Activated T-helper 1 cell treated with anti-CD3 and anti-CD28 coated beads, Interleukin-12 subunit alpha, Interleukin-12 subunit beta, Interleukin-2, Interleukin-4 antibody, amounts not matched to agents 30 ng/mL and 10 ng/mL and 1 ng/mL, durations not matched to agents 14 hours and 24 hours and 36 hours (primary cell): Measurements from ENCODE around the gene RNF103. TPM values are rescaled to one million over a fixed set of nuclear protein-coding genes. Genes with fewer than 3 reads are reported as not detected.
A peak's percentile ranks its signal among the peaks of the same experiment; 100 is the strongest.
"Not testable (repeated sequence)": the region's sequence is repeated elsewhere in the genome, so short reads cannot be mapped to it uniquely, and the experiment has no call there.

Experiments used
- DNase-seq: peaks from one replicate; pipeline ENCODE4 v3.0.0; 2021; ENCODE audit warnings: low spot score
- H3K27ac Mint-ChIP-seq: one replicate; pipeline ENCODE4 v1.8.0; 2021; ENCODE audit warnings: mild to moderate bottlenecking, mixed read lengths
- H3K27me3 Mint-ChIP-seq: one replicate; pipeline ENCODE4 v1.8.0; 2022; ENCODE audit warnings: mild to moderate bottlenecking, moderate library complexity, mixed read lengths; ENCODE audit not compliant: insufficient read depth
- H3K36me3 Mint-ChIP-seq: one replicate; pipeline ENCODE4 v1.8.0; 2021; ENCODE audit warnings: low read depth, mixed read lengths
- H3K4me1 Mint-ChIP-seq: one replicate; pipeline ENCODE4 v1.8.0; 2021; ENCODE audit warnings: low read depth, mixed read lengths
- H3K4me3 Mint-ChIP-seq: one replicate; pipeline ENCODE4 v1.8.0; 2021; ENCODE audit warnings: mild to moderate bottlenecking, moderate library complexity, mixed read lengths
- H3K9me3 Mint-ChIP-seq: one replicate; pipeline ENCODE4 v1.8.0; 2021; ENCODE audit warnings: mixed read lengths
- intact Hi-C: fragments of 100-400 bp; cut with micrococcal nuclease; formaldehyde crosslinking; loops from one replicate; pipeline ENCODE4 v1.15.1; 2024
- total RNA-seq: library from RNA; stranded (reverse); gene quantifications from 2 replicates; pipeline ENCODE4 v1.2.3, GENCODE V29; 2022

RNF103 gene
- total RNA-seq, 1 donor from 2014 or later: 14.3 TPM

- Mint-ChIP-seq H3K4me3 (no peak overlapping the region), H3K27ac (no peak overlapping the region), H3K9me3 (no peaks in the 10 kb centered on the region), H3K27me3 (no peaks in the 10 kb centered on the region), H3K36me3 (peaks cover 43% of the 10 kb centered on the region), H3K4me1 (peaks cover 51% of the 10 kb centered on the region)
- no peak for DNase-seq
- intact Hi-C loops: no loop called here
Observed at GRCh38 chr2:86617738-86618137, 5.9 kb downstream of the RNF103 start.

- no peaks in the 10 kb centered on the region for H3K9me3 Mint-ChIP-seq
- no peaks in the 10 kb centered on the region for H3K27me3 Mint-ChIP-seq
- no peak overlapping the region for H3K27ac Mint-ChIP-seq
- peaks cover 43% of the 10 kb centered on the region for H3K36me3 Mint-ChIP-seq
- intact Hi-C loops: no loop called here
- peaks cover 47% of the 10 kb centered on the region for H3K4me1 Mint-ChIP-seq
- DNase-seq: no peak
- no peak overlapping the region for H3K4me3 Mint-ChIP-seq
Observed at GRCh38 chr2:86617153-86617552, 6.5 kb downstream of the RNF103 start.

- intact Hi-C loops: no loop called here
- Mint-ChIP-seq H3K4me1 (peaks cover 45% of the 10 kb centered on the region), H3K4me3 (no peak overlapping the region), H3K9me3 (no peaks in the 10 kb centered on the region), H3K27me3 (no peaks in the 10 kb centered on the region), H3K27ac (no peak overlapping the region), H3K36me3 (peaks cover 46% of the 10 kb centered on the region)
- DNase-seq: no peak
Observed at GRCh38 chr2:86616502-86616901, 7.2 kb downstream of the RNF103 start.

- Mint-ChIP-seq H3K36me3 (peaks cover 55% of the 10 kb centered on the region), H3K27me3 (no peaks in the 10 kb centered on the region), H3K4me3 (no peak overlapping the region), H3K27ac (no peak overlapping the region), H3K9me3 (no peaks in the 10 kb centered on the region), H3K4me1 (peaks cover 44% of the 10 kb centered on the region)
- DNase-seq: no peak
- intact Hi-C loops: no loop called here
Observed at GRCh38 chr2:86615596-86615995, 8.1 kb downstream of the RNF103 start.

GRCh38 chr2:86613515-86613914 is 10.2 kb downstream of the RNF103 start:
- peaks cover 51% of the 10 kb centered on the region for H3K36me3 Mint-ChIP-seq
- peak overlapping the region; percentile 1 for H3K27ac Mint-ChIP-seq
- no peak for DNase-seq
- H3K9me3 Mint-ChIP-seq: no peaks in the 10 kb centered on the region
- H3K27me3 Mint-ChIP-seq: no peaks in the 10 kb centered on the region
- H3K4me1 Mint-ChIP-seq: peaks cover 26% of the 10 kb centered on the region
- intact Hi-C loops: no loop called here
- H3K4me3 Mint-ChIP-seq: no peak overlapping the region

- no peak overlapping the region for H3K27ac Mint-ChIP-seq
- intact Hi-C loops: no loop called here
- no peaks in the 10 kb centered on the region for H3K27me3 Mint-ChIP-seq
- peaks cover 38% of the 10 kb centered on the region for H3K36me3 Mint-ChIP-seq
- no peaks in the 10 kb centered on the region for H3K9me3 Mint-ChIP-seq
- no peak for DNase-seq
- no peak overlapping the region for H3K4me3 Mint-ChIP-seq
- H3K4me1 Mint-ChIP-seq: peaks cover 13% of the 10 kb centered on the region
Observed at GRCh38 chr2:86610871-86611270, 12.8 kb downstream of the RNF103 start.

- Mint-ChIP-seq H3K27me3 (no peaks in the 10 kb centered on the region), H3K4me1 (peaks cover 13% of the 10 kb centered on the region), H3K9me3 (no peaks in the 10 kb centered on the region), H3K36me3 (peaks cover 49% of the 10 kb centered on the region), H3K4me3 (no peak overlapping the region), H3K27ac (no peak overlapping the region)
- DNase-seq: no peak
- intact Hi-C loops: no loop called here
Observed at GRCh38 chr2:86608832-86609410, 14.7 kb downstream of the RNF103 start.

- no peak overlapping the region for H3K27ac Mint-ChIP-seq
- H3K9me3 Mint-ChIP-seq: no peaks in the 10 kb centered on the region
- H3K4me1 Mint-ChIP-seq: no peaks in the 10 kb centered on the region
- DNase-seq: no peak
- H3K4me3 Mint-ChIP-seq: no peak overlapping the region
- H3K27me3 Mint-ChIP-seq: no peaks in the 10 kb centered on the region
- peaks cover 32% of the 10 kb centered on the region for H3K36me3 Mint-ChIP-seq
- intact Hi-C loops: no loop called here
Observed at GRCh38 chr2:86603905-86604304, 19.8 kb downstream of the RNF103 start.

GRCh38 chr2:86598966-86599365 is 24.7 kb downstream of the RNF103 start:
- no peaks in the 10 kb centered on the region for H3K4me1 Mint-ChIP-seq
- H3K36me3 Mint-ChIP-seq: peaks cover 5% of the 10 kb centered on the region
- no peak overlapping the region for H3K4me3 Mint-ChIP-seq
- H3K27ac Mint-ChIP-seq: no peak overlapping the region
- no peaks in the 10 kb centered on the region for H3K9me3 Mint-ChIP-seq
- peaks cover 7% of the 10 kb centered on the region for H3K27me3 Mint-ChIP-seq
- intact Hi-C loops: no loop called here
- DNase-seq: no peak

GRCh38 chr2:86596118-86596517 is 27.5 kb downstream of the RNF103 start:
- Mint-ChIP-seq H3K4me3 (no peak overlapping the region), H3K27ac (no peak overlapping the region), H3K36me3 (no peaks in the 10 kb centered on the region), H3K9me3 (peaks cover 2% of the 10 kb centered on the region), H3K27me3 (peaks cover 12% of the 10 kb centered on the region), H3K4me1 (no peaks in the 10 kb centered on the region)
- no peak for DNase-seq
- intact Hi-C loops: no loop called here

GRCh38 chr2:86593266-86593665 is 30.4 kb downstream of the RNF103 start:
- Mint-ChIP-seq H3K36me3 (no peaks in the 10 kb centered on the region), H3K4me1 (no peaks in the 10 kb centered on the region)

GRCh38 chr2:86592547-86593230 is 31.0 kb downstream of the RNF103 start:
- Mint-ChIP-seq H3K4me1 (no peaks in the 10 kb centered on the region), H3K9me3 (peaks cover 9% of the 10 kb centered on the region), H3K27me3 (peaks cover 15% of the 10 kb centered on the region), H3K4me3 (no peak overlapping the region), H3K36me3 (no peaks in the 10 kb centered on the region), H3K27ac (no peak overlapping the region)
- no peak for DNase-seq
- intact Hi-C loops: no loop called here

More at GRCh38 chr2:86593266-86593665, 30.4 kb downstream of the RNF103 start:
- no peak for DNase-seq
- intact Hi-C loops: no loop called here
- peaks cover 15% of the 10 kb centered on the region for H3K27me3 Mint-ChIP-seq
- peaks cover 9% of the 10 kb centered on the region for H3K9me3 Mint-ChIP-seq
- no peak overlapping the region for H3K27ac Mint-ChIP-seq
- no peak overlapping the region for H3K4me3 Mint-ChIP-seq

- H3K4me1 Mint-ChIP-seq, DNase-seq, intact Hi-C loops, H3K4me3 Mint-ChIP-seq, H3K36me3 Mint-ChIP-seq, H3K27ac Mint-ChIP-seq: not testable (repeated sequence)
- Mint-ChIP-seq H3K27me3 (peaks cover 13% of the 10 kb centered on the region), H3K9me3 (peaks cover 15% of the 10 kb centered on the region)
Observed at GRCh38 chr2:86589701-86590100, 34.0 kb downstream of the RNF103 start.
